Urinary bladder (tissue), 4 donors: ENCODE measurements around the gene DAZ2. TPM values are rescaled to one million over a fixed set of nuclear protein-coding genes. Genes with fewer than 3 reads are reported as not detected.
"Not testable (repeated sequence)": the region's sequence is repeated elsewhere in the genome, so short reads cannot be mapped to it uniquely, and the experiment has no call there.

Experiments
- DNase-seq: peaks from one replicate; pipeline ENCODE4 v3.0.0-alpha.2; 2015; ENCODE audit errors: extremely low spot score
- H3K27ac ChIP-seq: one replicate; pipeline ENCODE4 v1.5.1; 2013; ENCODE audit warnings: low read depth, mild to moderate bottlenecking, moderate library complexity
- H3K36me3 ChIP-seq: one replicate; pipeline ENCODE4 v1.6.1; 2013; ENCODE audit warnings: mild to moderate bottlenecking, moderate library complexity; ENCODE audit not compliant: insufficient read depth
- H3K4me1 ChIP-seq: one replicate; pipeline ENCODE4 v1.6.1; 2013; ENCODE audit warnings: mild to moderate bottlenecking, moderate library complexity; ENCODE audit not compliant: insufficient read depth
- H3K4me3 ChIP-seq: one replicate; pipeline ENCODE4 v1.5.1; 2013; ENCODE audit warnings: low read depth, low read length
- WGBS: extraction: QIAGEN DNeasy Blood & Tissue Kit; methylation state at CpG from one replicate; pipeline ENCODE4 v1.1.7; 2013; 5-methylcytosine and 5-hydroxymethylcytosine counted together
- polyA plus RNA-seq: library from polyadenylated mRNA; stranded (reverse); fragments of 200-250 nt; gene quantifications from one replicate; pipeline ENCODE4 v1.2.3, GENCODE V29; 2013
- total RNA-seq: library from RNA; depleted of rRNA; stranded (reverse); fragments of >200 nt; gene quantifications from one replicate; pipeline ENCODE4 v1.2.3, GENCODE V29; 2014
- donor health status: healthy with polysubstance abuse.
- donor health status: healthy.

DAZ2 gene, protein sequence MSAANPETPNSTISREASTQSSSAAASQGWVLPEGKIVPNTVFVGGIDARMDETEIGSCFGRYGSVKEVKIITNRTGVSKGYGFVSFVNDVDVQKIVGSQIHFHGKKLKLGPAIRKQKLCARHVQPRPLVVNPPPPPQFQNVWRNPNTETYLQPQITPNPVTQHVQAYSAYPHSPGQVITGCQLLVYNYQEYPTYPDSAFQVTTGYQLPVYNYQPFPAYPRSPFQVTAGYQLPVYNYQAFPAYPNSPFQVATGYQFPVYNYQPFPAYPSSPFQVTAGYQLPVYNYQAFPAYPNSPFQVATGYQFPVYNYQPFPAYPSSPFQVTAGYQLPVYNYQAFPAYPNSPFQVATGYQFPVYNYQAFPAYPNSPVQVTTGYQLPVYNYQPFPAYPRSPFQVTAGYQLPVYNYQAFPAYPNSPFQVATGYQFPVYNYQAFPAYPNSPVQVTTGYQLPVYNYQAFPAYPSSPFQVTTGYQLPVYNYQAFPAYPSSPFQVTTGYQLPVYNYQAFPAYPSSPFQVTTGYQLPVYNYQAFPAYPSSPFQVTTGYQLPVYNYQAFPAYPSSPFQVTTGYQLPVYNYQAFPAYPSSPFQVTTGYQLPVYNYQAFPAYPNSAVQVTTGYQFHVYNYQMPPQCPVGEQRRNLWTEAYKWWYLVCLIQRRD
- total RNA-seq, result not detected
- polyA plus RNA-seq, result not detected

DNA sequence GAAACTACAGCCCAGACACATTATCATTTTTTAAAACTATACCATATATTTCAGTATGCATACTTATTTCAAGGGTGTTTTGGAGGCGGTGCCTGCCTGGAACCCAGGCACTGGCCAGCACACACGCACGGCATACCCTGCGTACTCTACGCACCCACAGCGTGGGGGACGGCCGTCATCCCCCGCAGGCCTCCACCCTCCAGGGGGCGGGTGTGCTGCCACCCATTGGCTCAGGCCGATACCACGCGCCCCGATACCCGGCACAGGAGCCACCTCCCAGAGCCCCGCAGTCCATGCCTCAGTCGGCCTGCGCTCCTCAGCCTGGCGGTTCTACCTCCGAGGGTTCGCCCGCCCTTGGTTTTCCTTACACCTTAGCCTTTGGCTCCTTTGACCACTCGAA lies at the start of gene DAZ2:
Gene DAZ2 (plus strand): TSS at position 301 of the 400 bp plus-strand sequence. CDS start 208 bp downstream, outside the sequence.
- not testable (repeated sequence) for DNase-seq, H3K27ac ChIP-seq, H3K36me3 ChIP-seq, H3K4me1 ChIP-seq, H3K4me3 ChIP-seq
- whole genome bisulfite sequencing, result no CpG with 5 or more reads among the region's 23 CpGs

DNA sequence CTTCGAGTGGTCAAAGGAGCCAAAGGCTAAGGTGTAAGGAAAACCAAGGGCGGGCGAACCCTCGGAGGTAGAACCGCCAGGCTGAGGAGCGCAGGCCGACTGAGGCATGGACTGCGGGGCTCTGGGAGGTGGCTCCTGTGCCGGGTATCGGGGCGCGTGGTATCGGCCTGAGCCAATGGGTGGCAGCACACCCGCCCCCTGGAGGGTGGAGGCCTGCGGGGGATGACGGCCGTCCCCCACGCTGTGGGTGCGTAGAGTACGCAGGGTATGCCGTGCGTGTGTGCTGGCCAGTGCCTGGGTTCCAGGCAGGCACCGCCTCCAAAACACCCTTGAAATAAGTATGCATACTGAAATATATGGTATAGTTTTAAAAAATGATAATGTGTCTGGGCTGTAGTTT lies 20.4 kb upstream of the DAZ2 start, which contains the start of gene DAZ1:
Gene DAZ1 (minus strand): TSS at position 101 of the 400 bp plus-strand sequence. CDS start 208 bp downstream, outside the sequence.
- H3K27ac ChIP-seq, DNase-seq, H3K4me1 ChIP-seq, H3K36me3 ChIP-seq, H3K4me3 ChIP-seq: not testable (repeated sequence)
- no CpG with 5 or more reads among the region's 23 CpGs for WGBS

DNA sequence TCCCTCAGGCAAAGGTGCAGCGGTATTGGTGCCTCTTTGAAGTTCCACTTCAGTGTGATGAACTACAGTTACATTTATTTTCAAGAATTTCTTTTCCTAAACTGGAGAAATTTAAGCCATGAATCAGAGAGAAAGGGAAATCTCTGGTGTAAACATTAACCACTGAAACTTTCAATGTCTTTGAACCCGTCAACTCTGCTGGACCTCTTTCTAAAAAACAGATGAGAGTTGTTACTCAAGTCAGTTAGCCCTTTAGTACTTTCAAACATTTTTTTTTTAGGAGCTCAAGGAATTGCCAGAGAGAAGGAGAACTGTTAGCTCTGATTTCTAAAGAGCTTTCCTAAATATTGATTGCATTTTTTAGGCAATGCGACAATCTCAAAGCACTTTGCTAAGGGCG lies 11.9 kb upstream of the DAZ2 start:
- not testable (repeated sequence) for DNase-seq, H3K36me3 ChIP-seq, H3K4me1 ChIP-seq, H3K27ac ChIP-seq, H3K4me3 ChIP-seq
- WGBS, result no CpG with 5 or more reads among the region's 4 CpGs

DNA sequence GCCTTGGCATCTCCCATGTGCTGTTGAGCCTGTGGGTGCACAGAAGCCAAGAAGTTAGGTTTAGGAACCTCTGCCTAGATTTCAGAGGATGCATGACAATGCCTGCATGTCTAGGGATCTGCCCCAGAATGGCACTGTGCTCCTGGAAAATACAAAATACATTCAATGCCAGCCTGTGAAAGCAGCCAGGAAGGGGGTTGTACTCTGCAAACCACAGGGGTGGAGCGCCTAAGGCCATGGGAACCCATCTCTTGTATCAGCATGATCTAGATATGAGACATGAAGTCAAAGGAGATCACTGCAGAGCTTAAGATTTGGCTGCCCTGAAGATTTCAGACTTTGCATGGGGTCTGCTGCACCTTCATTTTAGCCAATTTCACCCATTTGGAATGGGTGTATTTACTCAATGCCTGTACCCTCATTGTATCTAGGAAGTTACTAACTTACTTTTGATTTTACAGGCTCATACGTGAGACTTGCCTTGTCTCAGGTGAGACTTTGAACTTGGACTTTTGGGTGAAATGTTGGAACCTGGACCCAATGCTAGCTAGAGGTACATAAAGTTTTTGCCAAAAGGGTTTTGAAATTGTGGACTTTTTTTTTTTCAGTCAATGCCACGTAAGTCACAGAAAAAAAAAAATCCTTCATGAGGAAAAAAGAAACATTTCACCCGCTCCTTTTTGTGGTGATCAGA lies 9.4 kb upstream of the DAZ2 start:
- H3K4me3 ChIP-seq, H3K27ac ChIP-seq, H3K4me1 ChIP-seq, DNase-seq, H3K36me3 ChIP-seq: not testable (repeated sequence)
- no CpG with 5 or more reads among the region's 4 CpGs for WGBS

DNA sequence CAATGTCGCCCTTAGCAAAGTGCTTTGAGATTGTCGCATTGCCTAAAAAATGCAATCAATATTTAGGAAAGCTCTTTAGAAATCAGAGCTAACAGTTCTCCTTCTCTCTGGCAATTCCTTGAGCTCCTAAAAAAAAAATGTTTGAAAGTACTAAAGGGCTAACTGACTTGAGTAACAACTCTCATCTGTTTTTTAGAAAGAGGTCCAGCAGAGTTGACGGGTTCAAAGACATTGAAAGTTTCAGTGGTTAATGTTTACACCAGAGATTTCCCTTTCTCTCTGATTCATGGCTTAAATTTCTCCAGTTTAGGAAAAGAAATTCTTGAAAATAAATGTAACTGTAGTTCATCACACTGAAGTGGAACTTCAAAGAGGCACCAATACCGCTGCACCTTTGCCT lies 8.7 kb upstream of the DAZ2 start:
- not testable (repeated sequence) for H3K36me3 ChIP-seq, DNase-seq, H3K27ac ChIP-seq, H3K4me1 ChIP-seq, H3K4me3 ChIP-seq
- WGBS, result no CpG with 5 or more reads among the region's 4 CpGs

Other genes with a start within 250 kb of the DAZ2 start
- gene BPY2, start 235.3 kb upstream of the DAZ2 start, total RNA-seq, result not detected
- gene BPY2, start 235.3 kb upstream of the DAZ2 start, polyA plus RNA-seq, result not detected
- not detected for gene DAZ1, start 20.5 kb upstream of the DAZ2 start, total RNA-seq
- gene DAZ1, start 20.5 kb upstream of the DAZ2 start, polyA plus RNA-seq, result not detected